HepG2 (cell line): Measurements from ENCODE around the gene RAB3D. TPM values are rescaled to one million over a fixed set of nuclear protein-coding genes. Genes with fewer than 3 reads are reported as not detected.

Experiments
- BORCS8-MEF2B ChIP-seq: sonication (generic); formaldehyde crosslinking; IDR thresholded peaks from 2 replicates; pipeline ENCODE4 v1.8.0; 2022; ENCODE audit warnings: mild to moderate bottlenecking, missing genetic modification reagents
- DNMT1 ChIP-seq: sonication (generic); formaldehyde crosslinking; IDR thresholded peaks from 2 replicates; pipeline ENCODE4 v1.5.1; 2020; ENCODE audit warnings: mild to moderate bottlenecking, missing genetic modification reagents
- ETV6 ChIP-seq: sonication (generic); formaldehyde crosslinking; conservative IDR thresholded peaks from 2 replicates; pipeline ENCODE4 v1.4.0; 2020; ENCODE audit warnings: missing genetic modification reagents
- HCFC1 ChIP-seq: fragments of 150-350 bp; IDR thresholded peaks from 2 replicates; pipeline ENCODE4 v1.6.1; 2014; ENCODE audit warnings: low read depth, low read length
- KDM1A ChIP-seq: IDR thresholded peaks from 2 replicates; pipeline ENCODE4 v1.6.1; 2016; ENCODE audit warnings: missing compliant biosample characterization
- KLF9 ChIP-seq: IDR thresholded peaks from 2 replicates; pipeline ENCODE4 v1.6.1; 2016; ENCODE audit warnings: low read depth
- MTA1 ChIP-seq: sonication (generic); formaldehyde crosslinking; IDR thresholded peaks from 2 replicates; pipeline ENCODE4 v1.4.0; 2020; ENCODE audit warnings: missing genetic modification reagents, mild to moderate bottlenecking, borderline replicate concordance
- NFIB ChIP-seq: sonication (generic); formaldehyde crosslinking; IDR thresholded peaks from 2 replicates; pipeline ENCODE4 v1.9.0; 2021; ENCODE audit warnings: missing genetic modification reagents, mild to moderate bottlenecking, borderline replicate concordance
- POLR2A ChIP-seq, 2 experiments: IDR thresholded peaks; 2 replicates each; pipeline ENCODE4 v1.6.1; 2011; ENCODE audit warnings: low read depth in 2 of 2, low read length in 2 of 2, mild to moderate bottlenecking in 1 of 2, moderate library complexity in 1 of 2; ENCODE audit not compliant: insufficient read depth in 1 of 2
- YEATS4 ChIP-seq: sonication (generic); formaldehyde crosslinking; IDR thresholded peaks from 2 replicates; pipeline ENCODE4 v1.4.0; 2020; ENCODE audit warnings: missing genetic modification reagents, borderline replicate concordance
- ZBED4 ChIP-seq: sonication (generic); formaldehyde crosslinking; IDR thresholded peaks from 2 replicates; pipeline ENCODE4 v1.4.0; 2020; ENCODE audit warnings: missing genetic modification reagents, borderline replicate concordance
- ZFP36 ChIP-seq: fragments of 150-350 bp; IDR thresholded peaks from 2 replicates; pipeline ENCODE4 v1.6.1; 2018; ENCODE audit warnings: borderline replicate concordance, low read length, low read depth; ENCODE audit not compliant: partially characterized antibody
- ZNF34 ChIP-seq: sonication (generic); formaldehyde crosslinking; IDR thresholded peaks from 2 replicates; pipeline ENCODE4 v1.4.0; 2020; ENCODE audit warnings: mild to moderate bottlenecking, missing genetic modification reagents, borderline replicate concordance
- ZNF562 ChIP-seq: sonication (generic); formaldehyde crosslinking; IDR thresholded peaks from 2 replicates; pipeline ENCODE4 v1.8.0; 2022; ENCODE audit warnings: missing genetic modification reagents, borderline replicate concordance
- ZNF747 ChIP-seq: sonication (generic); formaldehyde crosslinking; IDR thresholded peaks from 2 replicates; pipeline ENCODE4 v1.8.1; 2023; ENCODE audit warnings: missing genetic modification reagents, mild to moderate bottlenecking, borderline replicate concordance
- ZNF841 ChIP-seq: sonication (generic); formaldehyde crosslinking; IDR thresholded peaks from 2 replicates; pipeline ENCODE4 v1.8.1; 2023; ENCODE audit warnings: missing genetic modification reagents, borderline replicate concordance
- polyA plus RNA-seq, 8 experiments: library from polyadenylated mRNA; depleted of rRNA in 3 of 8; stranded (reverse) in 7 of 8; unstranded in 1 of 8; fragments of >200 nt; fragmentation: Illumina TruSeq in 4 of 8; extraction: Trizol in 4 of 8; gene quantifications; 2 replicates each; pipeline versions ENCODE4 v1.2.1 to v1.2.3, GENCODE V29; 2011 to 2016; ENCODE audit warnings: low read depth in 4 of 8, missing spikeins in 1 of 8, mixed read lengths in 1 of 8; ENCODE audit not compliant: insufficient read depth in 1 of 8
- total RNA-seq, 5 experiments: library from RNA; depleted of rRNA; stranded (reverse); fragments of >200 nt; fragmentation: Illumina TruSeq; extraction: Trizol; gene quantifications; 2 replicates each; pipeline ENCODE4 v1.2.3, GENCODE V29; 2016; ENCODE audit warnings: low read depth in 1 of 5
- TF ChIP-seq, protein P1 (sequence below): sonication (generic); formaldehyde crosslinking; IDR thresholded peaks from 2 replicates; pipeline ENCODE4 v1.8.1; 2023; ENCODE audit warnings: mild to moderate bottlenecking, missing genetic modification reagents, borderline replicate concordance
- TF ChIP-seq, protein P2 (sequence below): sonication (generic); formaldehyde crosslinking; IDR thresholded peaks from 2 replicates; pipeline ENCODE4 v1.9.0; 2021; ENCODE audit warnings: missing genetic modification reagents, borderline replicate concordance
- TF ChIP-seq, protein P3 (sequence below): sonication (generic); formaldehyde crosslinking; IDR thresholded peaks from 2 replicates; pipeline ENCODE4 v1.4.0; 2020; ENCODE audit warnings: missing genetic modification reagents, borderline replicate concordance
- TF ChIP-seq, protein P4 (sequence below): sonication (generic); formaldehyde crosslinking; IDR thresholded peaks from 2 replicates; pipeline ENCODE4 v1.4.0; 2020; ENCODE audit warnings: low read depth, mild to moderate bottlenecking, missing genetic modification reagents

Gene RAB3D
- total and polyA plus RNA-seq, 2 of the 13 experiments (the other 11 are each of a cell fraction or from before 2014, with no cell fraction given): 2.0 to 16.1 TPM

DNA sequence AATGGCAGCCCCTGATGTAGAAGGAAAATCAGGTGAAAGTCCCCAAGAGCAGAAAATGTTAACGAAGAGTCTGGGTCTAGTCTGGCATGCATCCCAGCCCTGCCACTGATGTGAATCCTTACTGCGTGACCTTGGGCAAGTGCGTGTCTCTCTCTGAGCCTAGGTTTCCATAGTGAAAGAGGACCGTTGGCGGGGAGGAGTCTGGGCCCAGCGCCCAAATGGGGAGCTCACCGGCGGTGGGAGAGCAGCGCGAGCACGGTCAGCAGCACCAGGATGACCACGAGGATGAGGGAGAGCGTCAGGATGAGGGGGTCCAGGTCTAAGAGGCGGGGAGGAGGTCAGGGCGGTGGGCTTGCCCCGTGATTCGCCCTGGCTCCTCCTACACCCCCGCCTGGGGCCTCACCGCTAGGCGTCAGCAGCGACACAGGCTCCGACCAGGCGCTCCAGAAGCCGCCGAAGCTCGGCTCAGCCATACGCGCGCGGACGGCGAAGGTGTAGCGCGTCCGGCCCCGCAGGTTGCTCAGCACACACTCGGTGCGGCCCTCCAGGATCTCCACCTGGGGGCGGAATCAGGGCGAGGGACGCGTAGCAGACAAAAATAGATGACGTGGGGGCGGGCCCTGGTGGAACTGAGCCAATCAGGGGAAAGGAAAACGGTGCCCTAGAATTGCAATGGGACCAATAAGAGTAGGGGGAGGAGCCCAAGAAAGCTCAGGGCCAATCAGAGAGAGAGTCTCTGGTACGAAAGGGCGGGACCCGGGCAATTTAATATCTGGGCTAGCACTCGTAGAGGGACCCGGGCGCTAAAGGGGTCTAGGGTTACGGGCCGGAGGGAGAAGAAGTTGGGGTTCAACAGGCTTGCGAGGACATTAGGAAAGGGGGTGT lies 41.4 kb upstream of the RAB3D start (continued):
- TF ChIP-seq NFIB (CRISPR knock-in tag) (no peak), MTA1 (peak; percentile 62; the same call in 1 of the 2 replicates), POLR2A (IDR thresholded peaks at IDR 0.05; ENCODE audit: insufficient read depth in 1 of 2, low read depth in 2 of 2, low read length in 2 of 2) (peak; percentile 63 to 85), ETV6 (CRISPR knock-in tag) (0 out of 2 replicates have a peak, but pooled peaks have one; percentile 25), BORCS8-MEF2B (CRISPR knock-in tag) (peak; percentile 65; the same call in 1 of the 2 replicates), ZFP36 (no peak), ZNF562 (CRISPR knock-in tag) (no peak), ZBED4 (CRISPR knock-in tag) (peak; percentile 41; the same call in 1 of the 2 replicates), ZNF841 (no peak), ZNF747 (CRISPR knock-in tag) (no peak), HCFC1 (0 out of 2 replicates have a peak, but pooled peaks have one; percentile 19), KLF9 (CRISPR knock-in tag) (peak; percentile 58; the same call in 1 of the 2 replicates), DNMT1 (peak; percentile 69; the same call in 1 of the 2 replicates), YEATS4 (peak; percentile 62; the same call in 1 of the 2 replicates), ZNF34 (CRISPR knock-in tag) (0 out of 2 replicates have a peak, but pooled peaks have one; percentile 46), KDM1A (CRISPR knock-in tag) (no peak)
- TF ChIP-seq, protein P1, sequence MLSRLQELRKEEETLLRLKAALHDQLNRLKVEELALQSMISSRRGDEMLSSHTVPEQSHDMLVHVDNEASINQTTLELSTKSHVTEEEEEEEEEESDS: no peak
- TF ChIP-seq, protein P2, sequence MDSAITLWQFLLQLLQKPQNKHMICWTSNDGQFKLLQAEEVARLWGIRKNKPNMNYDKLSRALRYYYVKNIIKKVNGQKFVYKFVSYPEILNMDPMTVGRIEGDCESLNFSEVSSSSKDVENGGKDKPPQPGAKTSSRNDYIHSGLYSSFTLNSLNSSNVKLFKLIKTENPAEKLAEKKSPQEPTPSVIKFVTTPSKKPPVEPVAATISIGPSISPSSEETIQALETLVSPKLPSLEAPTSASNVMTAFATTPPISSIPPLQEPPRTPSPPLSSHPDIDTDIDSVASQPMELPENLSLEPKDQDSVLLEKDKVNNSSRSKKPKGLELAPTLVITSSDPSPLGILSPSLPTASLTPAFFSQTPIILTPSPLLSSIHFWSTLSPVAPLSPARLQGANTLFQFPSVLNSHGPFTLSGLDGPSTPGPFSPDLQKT (CRISPR knock-in tag): no peak
- TF ChIP-seq, protein P3, sequence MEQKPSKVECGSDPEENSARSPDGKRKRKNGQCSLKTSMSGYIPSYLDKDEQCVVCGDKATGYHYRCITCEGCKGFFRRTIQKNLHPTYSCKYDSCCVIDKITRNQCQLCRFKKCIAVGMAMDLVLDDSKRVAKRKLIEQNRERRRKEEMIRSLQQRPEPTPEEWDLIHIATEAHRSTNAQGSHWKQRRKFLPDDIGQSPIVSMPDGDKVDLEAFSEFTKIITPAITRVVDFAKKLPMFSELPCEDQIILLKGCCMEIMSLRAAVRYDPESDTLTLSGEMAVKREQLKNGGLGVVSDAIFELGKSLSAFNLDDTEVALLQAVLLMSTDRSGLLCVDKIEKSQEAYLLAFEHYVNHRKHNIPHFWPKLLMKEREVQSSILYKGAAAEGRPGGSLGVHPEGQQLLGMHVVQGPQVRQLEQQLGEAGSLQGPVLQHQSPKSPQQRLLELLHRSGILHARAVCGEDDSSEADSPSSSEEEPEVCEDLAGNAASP (CRISPR knock-in tag): peak; percentile 63
- TF ChIP-seq, protein P4, sequence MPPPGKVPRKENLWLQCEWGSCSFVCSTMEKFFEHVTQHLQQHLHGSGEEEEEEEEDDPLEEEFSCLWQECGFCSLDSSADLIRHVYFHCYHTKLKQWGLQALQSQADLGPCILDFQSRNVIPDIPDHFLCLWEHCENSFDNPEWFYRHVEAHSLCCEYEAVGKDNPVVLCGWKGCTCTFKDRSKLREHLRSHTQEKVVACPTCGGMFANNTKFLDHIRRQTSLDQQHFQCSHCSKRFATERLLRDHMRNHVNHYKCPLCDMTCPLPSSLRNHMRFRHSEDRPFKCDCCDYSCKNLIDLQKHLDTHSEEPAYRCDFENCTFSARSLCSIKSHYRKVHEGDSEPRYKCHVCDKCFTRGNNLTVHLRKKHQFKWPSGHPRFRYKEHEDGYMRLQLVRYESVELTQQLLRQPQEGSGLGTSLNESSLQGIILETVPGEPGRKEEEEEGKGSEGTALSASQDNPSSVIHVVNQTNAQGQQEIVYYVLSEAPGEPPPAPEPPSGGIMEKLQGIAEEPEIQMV (CRISPR knock-in tag): peak; percentile 90; the same call in 1 of the 2 replicates
